ENCODE data around the gene ATP1A4.
"Not testable (repeated sequence)": the region's sequence is repeated elsewhere in the genome, so short reads cannot be mapped to it uniquely, and the experiment has no call there.

Gene ATP1A4

GRCh38 chr1:160117300-160117699, 34.1 kb upstream of the ATP1A4 start:
- Mint-ChIP-seq H3K27me3 (peaks cover 65% of the 10 kb centered on the region), H3K9me3 (no peaks in the 10 kb centered on the region), H3K27ac (no peak overlapping the region), H3K4me1 (no peaks in the 10 kb centered on the region), H3K4me3 (no peak overlapping the region), H3K36me3 (no peaks in the 10 kb centered on the region)
- ATAC-seq: no peak

GRCh38 chr1:160117709-160118183, 33.7 kb upstream of the ATP1A4 start:
- H3K36me3 Mint-ChIP-seq: no peaks in the 10 kb centered on the region
- no peak for ATAC-seq
- no peak overlapping the region for H3K4me3 Mint-ChIP-seq
- no peaks in the 10 kb centered on the region for H3K4me1 Mint-ChIP-seq
- no peaks in the 10 kb centered on the region for H3K9me3 Mint-ChIP-seq
- H3K27ac Mint-ChIP-seq: no peak overlapping the region
- H3K27me3 Mint-ChIP-seq: peaks cover 60% of the 10 kb centered on the region

- Mint-ChIP-seq H3K27me3 (peaks cover 54% of the 10 kb centered on the region), H3K9me3 (no peaks in the 10 kb centered on the region), H3K27ac (no peak overlapping the region), H3K36me3 (no peaks in the 10 kb centered on the region), H3K4me3 (no peak overlapping the region), H3K4me1 (no peaks in the 10 kb centered on the region)
- no peak for ATAC-seq
Measured at GRCh38 chr1:160118928-160119327, 32.5 kb upstream of the ATP1A4 start.

- Mint-ChIP-seq H3K9me3 (no peaks in the 10 kb centered on the region), H3K27me3 (peaks cover 37% of the 10 kb centered on the region), H3K4me1 (no peaks in the 10 kb centered on the region), H3K27ac (no peak overlapping the region), H3K36me3 (no peaks in the 10 kb centered on the region), H3K4me3 (no peak overlapping the region)
- no peak for ATAC-seq
Measured at GRCh38 chr1:160120797-160121196, 30.6 kb upstream of the ATP1A4 start.

GRCh38 chr1:160121388-160121787, 30.0 kb upstream of the ATP1A4 start:
- Mint-ChIP-seq H3K27ac (no peak overlapping the region), H3K4me1 (no peaks in the 10 kb centered on the region), H3K27me3 (peaks cover 31% of the 10 kb centered on the region), H3K4me3 (no peak overlapping the region), H3K9me3 (no peaks in the 10 kb centered on the region), H3K36me3 (no peaks in the 10 kb centered on the region)
- ATAC-seq: no peak

- no peaks in the 10 kb centered on the region for H3K9me3 Mint-ChIP-seq
- no peaks in the 10 kb centered on the region for H3K4me1 Mint-ChIP-seq
- H3K27me3 Mint-ChIP-seq: peaks cover 22% of the 10 kb centered on the region
- H3K4me3 Mint-ChIP-seq: no peak overlapping the region
- no peak for ATAC-seq
- no peak overlapping the region for H3K27ac Mint-ChIP-seq
- H3K36me3 Mint-ChIP-seq: no peaks in the 10 kb centered on the region
Measured at GRCh38 chr1:160122978-160123495, 28.4 kb upstream of the ATP1A4 start.

- H3K9me3 Mint-ChIP-seq: no peaks in the 10 kb centered on the region
- no peaks in the 10 kb centered on the region for H3K36me3 Mint-ChIP-seq
- H3K27me3 Mint-ChIP-seq: peaks cover 15% of the 10 kb centered on the region
- no peaks in the 10 kb centered on the region for H3K4me1 Mint-ChIP-seq
- no peak overlapping the region for H3K27ac Mint-ChIP-seq
- no peak overlapping the region for H3K4me3 Mint-ChIP-seq
- ATAC-seq: no peak
Measured at GRCh38 chr1:160123726-160124125, 27.7 kb upstream of the ATP1A4 start.

GRCh38 chr1:160124705-160125478, 26.5 kb upstream of the ATP1A4 start:
- Mint-ChIP-seq H3K27ac (no peak overlapping the region), H3K4me1 (no peaks in the 10 kb centered on the region), H3K4me3 (no peak overlapping the region), H3K36me3 (no peaks in the 10 kb centered on the region), H3K9me3 (no peaks in the 10 kb centered on the region), H3K27me3 (peaks cover 14% of the 10 kb centered on the region)
- ATAC-seq: no peak

- no peak for ATAC-seq
- H3K9me3 Mint-ChIP-seq: no peaks in the 10 kb centered on the region
- H3K36me3 Mint-ChIP-seq: no peaks in the 10 kb centered on the region
- no peak overlapping the region for H3K4me3 Mint-ChIP-seq
- H3K27me3 Mint-ChIP-seq: peaks cover 11% of the 10 kb centered on the region
- H3K27ac Mint-ChIP-seq: no peak overlapping the region
- no peaks in the 10 kb centered on the region for H3K4me1 Mint-ChIP-seq
Measured at GRCh38 chr1:160125746-160126145, 25.7 kb upstream of the ATP1A4 start.

- H3K4me3 Mint-ChIP-seq, H3K9me3 Mint-ChIP-seq, H3K27ac Mint-ChIP-seq, H3K4me1 Mint-ChIP-seq, ATAC-seq, H3K36me3 Mint-ChIP-seq: not testable (repeated sequence)
- H3K27me3 Mint-ChIP-seq: peaks cover 15% of the 10 kb centered on the region
Measured at GRCh38 chr1:160126342-160126741, 25.1 kb upstream of the ATP1A4 start.

- no peaks in the 10 kb centered on the region for H3K36me3 Mint-ChIP-seq
- no peaks in the 10 kb centered on the region for H3K4me1 Mint-ChIP-seq
- ATAC-seq: no peak
- H3K9me3 Mint-ChIP-seq: no peaks in the 10 kb centered on the region
- no peak overlapping the region for H3K4me3 Mint-ChIP-seq
- H3K27ac Mint-ChIP-seq: no peak overlapping the region
- peaks cover 15% of the 10 kb centered on the region for H3K27me3 Mint-ChIP-seq
Measured at GRCh38 chr1:160127381-160127780, 24.0 kb upstream of the ATP1A4 start.

GRCh38 chr1:160127865-160128523, 23.4 kb upstream of the ATP1A4 start:
- no peak overlapping the region for H3K27ac Mint-ChIP-seq
- ATAC-seq: no peak
- H3K36me3 Mint-ChIP-seq: no peaks in the 10 kb centered on the region
- peaks cover 15% of the 10 kb centered on the region for H3K27me3 Mint-ChIP-seq
- no peaks in the 10 kb centered on the region for H3K4me1 Mint-ChIP-seq
- no peak overlapping the region for H3K4me3 Mint-ChIP-seq
- no peaks in the 10 kb centered on the region for H3K9me3 Mint-ChIP-seq

- ATAC-seq: no peak
- Mint-ChIP-seq H3K36me3 (no peaks in the 10 kb centered on the region), H3K27me3 (peaks cover 11% of the 10 kb centered on the region), H3K4me3 (no peak overlapping the region), H3K9me3 (no peaks in the 10 kb centered on the region), H3K4me1 (no peaks in the 10 kb centered on the region), H3K27ac (no peak overlapping the region)
Measured at GRCh38 chr1:160128636-160129035, 22.8 kb upstream of the ATP1A4 start.

- Mint-ChIP-seq H3K36me3 (no peaks in the 10 kb centered on the region), H3K9me3 (no peaks in the 10 kb centered on the region), H3K27me3 (peaks cover 15% of the 10 kb centered on the region), H3K27ac (no peak overlapping the region), H3K4me3 (no peak overlapping the region), H3K4me1 (no peaks in the 10 kb centered on the region)
- ATAC-seq: no peak
Measured at GRCh38 chr1:160129046-160129445, 22.4 kb upstream of the ATP1A4 start.

GRCh38 chr1:160129558-160129957, 21.8 kb upstream of the ATP1A4 start:
- Mint-ChIP-seq H3K4me3 (no peak overlapping the region), H3K27ac (no peak overlapping the region), H3K36me3 (no peaks in the 10 kb centered on the region), H3K27me3 (peaks cover 20% of the 10 kb centered on the region), H3K4me1 (no peaks in the 10 kb centered on the region), H3K9me3 (no peaks in the 10 kb centered on the region)
- no peak for ATAC-seq

GRCh38 chr1:160129966-160130365, 21.4 kb upstream of the ATP1A4 start:
- ATAC-seq: no peak
- Mint-ChIP-seq H3K27ac (no peak overlapping the region), H3K4me1 (no peaks in the 10 kb centered on the region), H3K27me3 (peaks cover 25% of the 10 kb centered on the region), H3K36me3 (no peaks in the 10 kb centered on the region), H3K9me3 (no peaks in the 10 kb centered on the region), H3K4me3 (no peak overlapping the region)
